ENCODE results near the gene RAB6A.

The RAB6A gene

DNA sequence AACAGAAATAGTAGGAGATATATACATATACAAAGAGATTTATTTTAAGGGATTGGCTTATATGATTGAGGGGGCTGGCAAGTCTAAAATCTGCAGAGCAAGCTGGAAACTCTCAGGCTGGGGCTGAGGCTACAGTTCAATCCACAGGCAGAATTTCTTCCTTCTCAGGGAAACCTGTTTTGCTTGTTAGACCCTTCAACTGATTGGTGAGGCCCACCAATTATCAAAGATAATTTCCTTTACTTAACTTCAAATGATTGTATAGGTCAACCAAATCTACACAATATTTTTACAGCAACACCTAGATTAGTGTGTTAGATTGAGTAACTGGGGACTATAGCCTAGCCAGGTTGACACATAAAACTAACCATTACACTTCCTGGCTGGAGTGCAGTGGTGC lies 119.2 kb downstream of the RAB6A start:
- Histone ChIP-seq H3K27me3 (ENCODE audit: control insufficient read depth, low read length) (peaks cover 5% of the 10 kb centered on the region; the same call in 1 of the 2 replicates), H3K79me2 (ENCODE audit: control insufficient read depth, low read length) (no peaks in the 10 kb centered on the region), H3F3A (ENCODE audit: control insufficient read depth, insufficient read depth) (no peaks in the 10 kb centered on the region), H3K4me1 (ENCODE audit: control insufficient read depth, low read length) (peaks cover 5% of the 10 kb centered on the region), H3K9me2 (replicated peaks; ENCODE audit: control insufficient read depth, low read length) (no peaks in the 10 kb centered on the region), H3K9me3 (ENCODE audit: control insufficient read depth, insufficient read depth, low read length) (no peaks in the 10 kb centered on the region), H4K20me1 (ENCODE audit: control insufficient read depth, insufficient read depth, low read depth, low read length) (no peaks in the 10 kb centered on the region), H3K36me3 (ENCODE audit: control insufficient read depth, low read length) (no peaks in the 10 kb centered on the region), H3K27ac (ENCODE audit: low read depth, low read length) (no peak overlapping the region), H3K4me2 (ENCODE audit: low read length) (no peak overlapping the region), H3K4me3 (ENCODE audit: low read length) (no peak overlapping the region)
- TF ChIP-seq, protein P1, sequence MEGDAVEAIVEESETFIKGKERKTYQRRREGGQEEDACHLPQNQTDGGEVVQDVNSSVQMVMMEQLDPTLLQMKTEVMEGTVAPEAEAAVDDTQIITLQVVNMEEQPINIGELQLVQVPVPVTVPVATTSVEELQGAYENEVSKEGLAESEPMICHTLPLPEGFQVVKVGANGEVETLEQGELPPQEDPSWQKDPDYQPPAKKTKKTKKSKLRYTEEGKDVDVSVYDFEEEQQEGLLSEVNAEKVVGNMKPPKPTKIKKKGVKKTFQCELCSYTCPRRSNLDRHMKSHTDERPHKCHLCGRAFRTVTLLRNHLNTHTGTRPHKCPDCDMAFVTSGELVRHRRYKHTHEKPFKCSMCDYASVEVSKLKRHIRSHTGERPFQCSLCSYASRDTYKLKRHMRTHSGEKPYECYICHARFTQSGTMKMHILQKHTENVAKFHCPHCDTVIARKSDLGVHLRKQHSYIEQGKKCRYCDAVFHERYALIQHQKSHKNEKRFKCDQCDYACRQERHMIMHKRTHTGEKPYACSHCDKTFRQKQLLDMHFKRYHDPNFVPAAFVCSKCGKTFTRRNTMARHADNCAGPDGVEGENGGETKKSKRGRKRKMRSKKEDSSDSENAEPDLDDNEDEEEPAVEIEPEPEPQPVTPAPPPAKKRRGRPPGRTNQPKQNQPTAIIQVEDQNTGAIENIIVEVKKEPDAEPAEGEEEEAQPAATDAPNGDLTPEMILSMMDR (IDR thresholded peaks at IDR 0.05; ENCODE audit: low read depth, low read length, poor library complexity, severe bottlenecking): no peak
- TF ChIP-seq EZH2phosphoT487 (IDR thresholded peaks at IDR 0.05; ENCODE audit: borderline replicate concordance, low read length): no peak

GRCh38 chr11:73640592-73640991 lies 120.3 kb downstream of the RAB6A start:
- Histone ChIP-seq H3K4me3 (ENCODE audit: low read length) (no peak overlapping the region), H3F3A (ENCODE audit: control insufficient read depth, insufficient read depth) (no peaks in the 10 kb centered on the region), H3K27ac (ENCODE audit: low read depth, low read length) (no peak overlapping the region), H4K20me1 (ENCODE audit: control insufficient read depth, insufficient read depth, low read depth, low read length) (no peaks in the 10 kb centered on the region), H3K79me2 (ENCODE audit: control insufficient read depth, low read length) (no peaks in the 10 kb centered on the region), H3K27me3 (ENCODE audit: control insufficient read depth, low read length) (peaks cover 5% of the 10 kb centered on the region; the same call in 1 of the 2 replicates), H3K36me3 (ENCODE audit: control insufficient read depth, low read length) (no peaks in the 10 kb centered on the region), H3K4me2 (ENCODE audit: low read length) (no peak overlapping the region), H3K4me1 (ENCODE audit: control insufficient read depth, low read length) (no peaks in the 10 kb centered on the region), H3K9me2 (replicated peaks; ENCODE audit: control insufficient read depth, low read length) (no peaks in the 10 kb centered on the region), H3K9me3 (ENCODE audit: control insufficient read depth, insufficient read depth, low read length) (no peaks in the 10 kb centered on the region)
- no peak for TF ChIP-seq EZH2phosphoT487 (IDR thresholded peaks at IDR 0.05; ENCODE audit: borderline replicate concordance, low read length)

DNA sequence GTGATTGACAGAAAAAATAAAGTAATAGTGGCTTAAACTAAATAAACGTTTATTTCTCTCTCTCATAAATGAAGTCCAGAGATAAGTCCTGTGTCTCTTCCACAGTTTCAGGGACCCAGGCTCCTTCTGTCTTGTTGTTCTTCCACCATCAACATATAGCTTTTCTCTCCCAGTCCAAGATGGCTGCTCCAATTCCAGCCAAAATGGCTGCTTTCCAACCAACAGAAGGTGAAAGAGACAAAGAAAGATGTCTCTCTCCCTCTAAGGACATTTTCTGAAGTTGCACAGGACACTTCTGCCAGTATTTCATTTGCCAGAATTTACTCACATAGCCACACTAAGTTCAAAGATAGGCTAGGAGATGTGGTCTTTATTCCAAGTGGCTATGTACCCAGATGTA lies 123.9 kb downstream of the RAB6A start:
- no peaks in the 10 kb centered on the region for H3K4me1 ChIP-seq (ENCODE audit: control insufficient read depth, low read length)
- no peaks in the 10 kb centered on the region for H3K9me3 ChIP-seq (ENCODE audit: control insufficient read depth, insufficient read depth, low read length)

GRCh38 chr11:73636249-73636648 lies 124.6 kb downstream of the RAB6A start:
- H3K4me1 ChIP-seq (ENCODE audit: control insufficient read depth, low read length): no peaks in the 10 kb centered on the region
- H3K4me3 ChIP-seq (ENCODE audit: low read length): no peak overlapping the region
- no peaks in the 10 kb centered on the region for H4K20me1 ChIP-seq (ENCODE audit: control insufficient read depth, insufficient read depth, low read depth, low read length)
- H3K79me2 ChIP-seq (ENCODE audit: control insufficient read depth, low read length): no peaks in the 10 kb centered on the region
- no peaks in the 10 kb centered on the region for H3K9me2 ChIP-seq (replicated peaks; ENCODE audit: control insufficient read depth, low read length)
- no peak for TF ChIP-seq EZH2phosphoT487 (IDR thresholded peaks at IDR 0.05; ENCODE audit: borderline replicate concordance, low read length)
- TF ChIP-seq, protein P1 (IDR thresholded peaks at IDR 0.05; ENCODE audit: low read depth, low read length, poor library complexity, severe bottlenecking): no peak
- no peaks in the 10 kb centered on the region for H3K9me3 ChIP-seq (ENCODE audit: control insufficient read depth, insufficient read depth, low read length)
- no peak overlapping the region for H3K4me2 ChIP-seq (ENCODE audit: low read length)
- H3K27ac ChIP-seq (ENCODE audit: low read depth, low read length): no peak overlapping the region
- H3K27me3 ChIP-seq (ENCODE audit: control insufficient read depth, low read length): no peaks in the 10 kb centered on the region
- H3F3A ChIP-seq (ENCODE audit: control insufficient read depth, insufficient read depth): no peaks in the 10 kb centered on the region
- no peaks in the 10 kb centered on the region for H3K36me3 ChIP-seq (ENCODE audit: control insufficient read depth, low read length)

More for the DNA sequence above, 123.9 kb downstream of the RAB6A start:
- Histone ChIP-seq H4K20me1 (ENCODE audit: control insufficient read depth, insufficient read depth, low read depth, low read length) (no peaks in the 10 kb centered on the region), H3K4me2 (ENCODE audit: low read length) (no peak overlapping the region), H3K36me3 (ENCODE audit: control insufficient read depth, low read length) (no peaks in the 10 kb centered on the region), H3F3A (ENCODE audit: control insufficient read depth, insufficient read depth) (no peaks in the 10 kb centered on the region), H3K27ac (ENCODE audit: low read depth, low read length) (no peak overlapping the region), H3K9me2 (replicated peaks; ENCODE audit: control insufficient read depth, low read length) (no peaks in the 10 kb centered on the region), H3K4me3 (ENCODE audit: low read length) (no peak overlapping the region), H3K27me3 (ENCODE audit: control insufficient read depth, low read length) (no peaks in the 10 kb centered on the region), H3K79me2 (ENCODE audit: control insufficient read depth, low read length) (no peaks in the 10 kb centered on the region)
- TF ChIP-seq, protein P1 (IDR thresholded peaks at IDR 0.05; ENCODE audit: low read depth, low read length, poor library complexity, severe bottlenecking): no peak
- TF ChIP-seq EZH2phosphoT487 (IDR thresholded peaks at IDR 0.05; ENCODE audit: borderline replicate concordance, low read length): no peak
